HEK293 (cell line): ENCODE data around the gene USP5.

Experiments
- CTCF ChIA-PET: fragments of 350-600 bp; formaldehyde crosslinking; extraction: SDS; loops from one replicate; lab custom pipeline; 2021; ENCODE audit warnings: antibody characterized with exemption; lab: Yijun Ruan, JAX
- POLR2A ChIA-PET: fragments of 300-600 bp; formaldehyde crosslinking; extraction: SDS; loops from one replicate; lab custom pipeline; 2020; ENCODE audit warnings: antibody characterized with exemption, inconsistent platforms; lab: Yijun Ruan, JAX
- H3K27ac ChIP-seq: fragments of 200-500 bp; sonication (Bioruptor generic); 2 replicates; pipeline ENCODE4 v1.5.1; 2014; ENCODE audit warnings: low read depth, low read length, control low read depth, inconsistent platforms; ENCODE audit errors: extremely low read depth
- H3K36me3 ChIP-seq, 2 experiments: fragments of 200-500 bp in 1 of 2; sonication (Bioruptor generic) in 1 of 2; 1 replicate in 1 of 2; 2 replicates in 1 of 2; pipeline ENCODE4 v1.5.1; 2014 to 2017; ENCODE audit warnings: inconsistent platforms in 2 of 2, low read length in 2 of 2; ENCODE audit not compliant: control insufficient read depth in 2 of 2, insufficient read depth in 1 of 2
- H3K4me1 ChIP-seq: fragments of 200-500 bp; sonication (Bioruptor generic); 2 replicates; pipeline ENCODE4 v1.5.1; 2014; ENCODE audit warnings: mild to moderate bottlenecking, low read length, inconsistent platforms; ENCODE audit not compliant: control insufficient read depth, insufficient read depth
- H3K4me3 ChIP-seq: 2 replicates; pipeline ENCODE4 v1.5.1; 2011; ENCODE audit warnings: low read depth, mild to moderate bottlenecking, control low read depth, low read length, moderate library complexity
- H3K9me3 ChIP-seq: fragments of 200-500 bp; sonication (Bioruptor generic); 2 replicates; pipeline ENCODE4 v1.5.1; 2014; ENCODE audit warnings: low read depth, low read length, inconsistent platforms; ENCODE audit not compliant: control insufficient read depth, insufficient read depth
- BCL11B ChIP-seq: fragments of 450-650 bp; formaldehyde crosslinking; IDR thresholded peaks from 2 replicates; pipeline ENCODE4 v1.5.1; 2016; ENCODE audit warnings: low read depth, missing biosample characterization, missing genetic modification characterization
- CTCF ChIP-seq: fragments of 450-650 bp; formaldehyde crosslinking; IDR thresholded peaks from 2 replicates; pipeline ENCODE4 v1.5.1; 2016; ENCODE audit warnings: missing biosample characterization, missing genetic modification characterization
- ELK4 ChIP-seq: IDR thresholded peaks from 2 replicates; pipeline ENCODE4 v1.6.1; 2011; ENCODE audit warnings: mild to moderate bottlenecking, low read depth, low read length, borderline replicate concordance
- GLIS1 ChIP-seq: fragments of 450-650 bp; formaldehyde crosslinking; IDR thresholded peaks from 2 replicates; pipeline ENCODE4 v1.5.1; 2016; ENCODE audit warnings: missing biosample characterization, missing genetic modification characterization
- KLF16 ChIP-seq: fragments of 450-650 bp; formaldehyde crosslinking; IDR thresholded peaks from 2 replicates; pipeline ENCODE4 v1.5.1; 2017; ENCODE audit warnings: missing biosample characterization, missing genetic modification characterization
- SCRT1 ChIP-seq: fragments of 450-650 bp; formaldehyde crosslinking; IDR thresholded peaks from 2 replicates; pipeline ENCODE4 v1.5.1; 2016; ENCODE audit warnings: missing biosample characterization, missing genetic modification characterization, borderline replicate concordance
- SETDB1 ChIP-seq: IDR thresholded peaks from one replicate; pipeline ENCODE4 v1.6.1; 2017; ENCODE audit warnings: mild to moderate bottlenecking, low read length, moderate library complexity, mixed read lengths; ENCODE audit not compliant: insufficient read length
- TCF7L2 ChIP-seq: IDR thresholded peaks from 2 replicates; pipeline ENCODE4 v1.6.1; 2011; ENCODE audit warnings: low read depth, mild to moderate bottlenecking, inconsistent platforms, low read length, moderate library complexity, borderline replicate concordance
- ZBTB48 ChIP-seq: fragments of 450-650 bp; formaldehyde crosslinking; IDR thresholded peaks from 2 replicates; pipeline ENCODE4 v1.5.1; 2016; ENCODE audit warnings: missing biosample characterization, missing genetic modification characterization
- ZEB2 ChIP-seq: fragments of 450-650 bp; formaldehyde crosslinking; IDR thresholded peaks from 2 replicates; pipeline ENCODE4 v1.5.1; 2016; ENCODE audit warnings: missing biosample characterization, missing genetic modification characterization
- ZFP69B ChIP-seq: fragments of 450-650 bp; formaldehyde crosslinking; IDR thresholded peaks from 2 replicates; pipeline ENCODE4 v1.5.1; 2016; ENCODE audit warnings: missing biosample characterization, missing genetic modification characterization
- ZIC2 ChIP-seq: fragments of 450-650 bp; formaldehyde crosslinking; IDR thresholded peaks from 2 replicates; pipeline ENCODE4 v1.5.1; 2016; ENCODE audit warnings: missing biosample characterization, missing genetic modification characterization
- ZNF148 ChIP-seq: fragments of 450-650 bp; formaldehyde crosslinking; IDR thresholded peaks from 2 replicates; pipeline ENCODE4 v1.5.0; 2017; ENCODE audit warnings: missing biosample characterization, missing genetic modification characterization, borderline replicate concordance
- ZNF2 ChIP-seq: fragments of 450-650 bp; formaldehyde crosslinking; IDR thresholded peaks from 2 replicates; pipeline ENCODE4 v1.5.1; 2016; ENCODE audit warnings: missing biosample characterization, missing genetic modification characterization
- ZNF221 ChIP-seq: fragments of 450-650 bp; formaldehyde crosslinking; IDR thresholded peaks from 2 replicates; pipeline ENCODE4 v1.5.1; 2017; ENCODE audit warnings: missing biosample characterization, missing genetic modification characterization, borderline replicate concordance
- ZNF266 ChIP-seq: fragments of 450-650 bp; formaldehyde crosslinking; IDR thresholded peaks from 2 replicates; pipeline ENCODE4 v1.5.1; 2016; ENCODE audit warnings: missing biosample characterization, missing genetic modification characterization, low read depth
- ZNF514 ChIP-seq: fragments of 450-650 bp; formaldehyde crosslinking; IDR thresholded peaks from 2 replicates; pipeline ENCODE4 v1.5.1; 2016; ENCODE audit warnings: missing biosample characterization, missing genetic modification characterization
- ZNF530 ChIP-seq: fragments of 450-650 bp; formaldehyde crosslinking; IDR thresholded peaks from 2 replicates; pipeline ENCODE4 v1.5.1; 2016; ENCODE audit warnings: low read depth, missing biosample characterization, missing genetic modification characterization
- ZNF548 ChIP-seq: fragments of 450-650 bp; formaldehyde crosslinking; IDR thresholded peaks from 2 replicates; pipeline ENCODE4 v1.5.1; 2016; ENCODE audit warnings: missing biosample characterization, missing genetic modification characterization
- ZNF585B ChIP-seq: fragments of 450-650 bp; formaldehyde crosslinking; IDR thresholded peaks from 2 replicates; pipeline ENCODE4 v1.5.1; 2016; ENCODE audit warnings: missing biosample characterization, missing genetic modification characterization
- ZNF707 ChIP-seq: fragments of 450-650 bp; formaldehyde crosslinking; IDR thresholded peaks from 2 replicates; pipeline ENCODE4 v1.5.1; 2016; ENCODE audit warnings: missing biosample characterization, missing genetic modification characterization
- ZSCAN30 ChIP-seq: fragments of 450-650 bp; IDR thresholded peaks from 2 replicates; pipeline ENCODE4 v1.5.1; 2018; ENCODE audit warnings: missing biosample characterization, mild to moderate bottlenecking, missing genetic modification characterization, moderate library complexity
- TF ChIP-seq, protein P1 (sequence below): fragments of 450-650 bp; formaldehyde crosslinking; conservative IDR thresholded peaks from 2 replicates; pipeline ENCODE4 v1.5.1; 2016; ENCODE audit warnings: low read depth, missing biosample characterization, missing genetic modification characterization

USP5 gene

GRCh38 chr12:6829536-6830220, 22.3 kb upstream of the USP5 start (continued):
- no peak for TF ChIP-seq ZNF707
- TF ChIP-seq ZNF221, result no peak
- TF ChIP-seq CTCF (tag by site-specific recombination), result peak; percentile 63; the same call in 1 of the 2 replicates
- TF ChIP-seq TCF7L2, result no peak
- TF ChIP-seq GLIS1 (tag by site-specific recombination), result peak; percentile 10
- TF ChIP-seq SETDB1, result no peak
- no peak for TF ChIP-seq BCL11B (tag by site-specific recombination)
- TF ChIP-seq ZNF514 (tag by site-specific recombination), result no peak
- TF ChIP-seq KLF16 (tag by site-specific recombination), result no peak
- TF ChIP-seq ZSCAN30, result peak; percentile 65; the same call in 1 of the 2 replicates
- TF ChIP-seq ZEB2 (tag by site-specific recombination), result 0 out of 2 replicates have a peak, but pooled peaks have one; percentile 44
- no peak for TF ChIP-seq ZFP69B (tag by site-specific recombination)
- no peak for TF ChIP-seq SCRT1 (tag by site-specific recombination)
- peak; percentile 76 for TF ChIP-seq ZNF585B
- no peak for TF ChIP-seq ZNF2
- TF ChIP-seq, protein P1, sequence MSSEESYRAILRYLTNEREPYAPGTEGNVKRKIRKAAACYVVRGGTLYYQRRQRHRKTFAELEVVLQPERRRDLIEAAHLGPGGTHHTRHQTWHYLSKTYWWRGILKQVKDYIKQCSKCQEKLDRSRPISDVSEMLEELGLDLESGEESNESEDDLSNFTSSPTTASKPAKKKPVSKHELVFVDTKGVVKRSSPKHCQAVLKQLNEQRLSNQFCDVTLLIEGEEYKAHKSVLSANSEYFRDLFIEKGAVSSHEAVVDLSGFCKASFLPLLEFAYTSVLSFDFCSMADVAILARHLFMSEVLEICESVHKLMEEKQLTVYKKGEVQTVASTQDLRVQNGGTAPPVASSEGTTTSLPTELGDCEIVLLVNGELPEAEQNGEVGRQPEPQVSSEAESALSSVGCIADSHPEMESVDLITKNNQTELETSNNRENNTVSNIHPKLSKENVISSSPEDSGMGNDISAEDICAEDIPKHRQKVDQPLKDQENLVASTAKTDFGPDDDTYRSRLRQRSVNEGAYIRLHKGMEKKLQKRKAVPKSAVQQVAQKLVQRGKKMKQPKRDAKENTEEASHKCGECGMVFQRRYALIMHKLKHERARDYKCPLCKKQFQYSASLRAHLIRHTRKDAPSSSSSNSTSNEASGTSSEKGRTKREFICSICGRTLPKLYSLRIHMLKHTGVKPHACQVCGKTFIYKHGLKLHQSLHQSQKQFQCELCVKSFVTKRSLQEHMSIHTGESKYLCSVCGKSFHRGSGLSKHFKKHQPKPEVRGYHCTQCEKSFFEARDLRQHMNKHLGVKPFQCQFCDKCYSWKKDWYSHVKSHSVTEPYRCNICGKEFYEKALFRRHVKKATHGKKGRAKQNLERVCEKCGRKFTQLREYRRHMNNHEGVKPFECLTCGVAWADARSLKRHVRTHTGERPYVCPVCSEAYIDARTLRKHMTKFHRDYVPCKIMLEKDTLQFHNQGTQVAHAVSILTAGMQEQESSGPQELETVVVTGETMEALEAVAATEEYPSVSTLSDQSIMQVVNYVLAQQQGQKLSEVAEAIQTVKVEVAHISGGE (tag by site-specific recombination), result no peak
- TF ChIP-seq ELK4, result no peak
- 0 out of 2 replicates have a peak, but pooled peaks have one; percentile 41 for TF ChIP-seq ZBTB48
- TF ChIP-seq ZNF548 (tag by site-specific recombination), result no peak

- Histone ChIP-seq H3K27ac (no peak overlapping the region; the same call in 1 of the 2 replicates), H3K4me1 (no peaks in the 10 kb centered on the region), H3K4me3 (no peak overlapping the region), H3K9me3 (no peaks in the 10 kb centered on the region), H3K36me3 (peaks cover 14 to 49% of the 10 kb centered on the region in 2 experiments)
- no peak for TF ChIP-seq ZNF266 (tag by site-specific recombination)
- TF ChIP-seq ZNF148 (tag by site-specific recombination), result no peak
- TF ChIP-seq ZNF530 (tag by site-specific recombination), result no peak
- 0 out of 2 replicates have a peak, but pooled peaks have one; percentile 10 for TF ChIP-seq ZIC2 (tag by site-specific recombination)
- CTCF ChIA-PET, result interaction anchor here (0.6 to 7.4 kb wide), 5 partner anchors 16 to 115 kb away, joined by 3 to 75 read pairs (median 3); partner anchors contain the start of gene MLF2
- POLR2A ChIA-PET, result interaction anchor here (0.9 to 6.0 kb wide), 6 partner anchors 9 to 37 kb away, joined by 3 to 55 read pairs (median 6); partner anchors contain the start of genes CDCA3, TPI1 and USP5
Observed at GRCh38 chr12:6830286-6830890, 21.6 kb upstream of the USP5 start.
